H1 (cell line): ENCODE data around the gene DDX19B. TPM values are rescaled to one million over a fixed set of nuclear protein-coding genes. Genes with fewer than 3 reads are reported as not detected.

ENCODE experiments used
- BRCA1 ChIP-seq: IDR thresholded peaks from 2 replicates; pipeline ENCODE4 v1.6.1; 2012; ENCODE audit warnings: low read depth, low read length, improper control_type of control experiment
- EZH2 ChIP-seq: fragments of 200-600 bp; sonication (generic); IDR thresholded peaks from 2 replicates; pipeline ENCODE4 v1.7.1; 2012; ENCODE audit warnings: low read depth, mild to moderate bottlenecking, moderate library complexity, low read length, inconsistent platforms; ENCODE audit not compliant: severe bottlenecking
- JUND ChIP-seq: IDR thresholded peaks from 2 replicates; pipeline ENCODE4 v1.6.1; 2011; ENCODE audit warnings: mild to moderate bottlenecking, improper control_type of control experiment, low read length
- KDM4A ChIP-seq: IDR thresholded peaks from one replicate; pipeline ENCODE4 v1.7.1; 2012; ENCODE audit warnings: low read depth, mild to moderate bottlenecking, moderate library complexity, low read length, inconsistent platforms; ENCODE audit not compliant: severe bottlenecking
- PHF8 ChIP-seq: fragments of 200-600 bp; sonication (generic); conservative IDR thresholded peaks from 2 replicates; pipeline ENCODE4 v1.7.1; 2012; ENCODE audit warnings: low read depth, mild to moderate bottlenecking, inconsistent platforms, low read length, moderate library complexity
- POLR2AphosphoS5 ChIP-seq: IDR thresholded peaks from 2 replicates; pipeline ENCODE4 v1.6.1; 2011; ENCODE audit warnings: low read depth, low read length
- RFX5 ChIP-seq: IDR thresholded peaks from 2 replicates; pipeline ENCODE4 v1.6.1; 2011; ENCODE audit warnings: low read depth, low read length, improper control_type of control experiment, borderline replicate concordance
- RNF2 ChIP-seq: fragments of 200-900, 300-1000 bp; sonication (generic); IDR thresholded peaks from 2 replicates; pipeline ENCODE4 v1.7.1; 2016; ENCODE audit warnings: borderline replicate concordance, low read depth, mild to moderate bottlenecking, antibody characterized with exemption, low read length; ENCODE audit not compliant: poor library complexity, severe bottlenecking; ENCODE audit errors: missing control alignments
- SIRT6 ChIP-seq: IDR thresholded peaks from one replicate; pipeline ENCODE4 v1.7.1; 2012; ENCODE audit warnings: low read length, inconsistent platforms
- SIX5 ChIP-seq: IDR thresholded peaks from 2 replicates; pipeline ENCODE4 v1.6.1; 2011; ENCODE audit warnings: mild to moderate bottlenecking, low read depth, low read length
- SP1 ChIP-seq: IDR thresholded peaks from 2 replicates; pipeline ENCODE4 v1.6.1; 2011; ENCODE audit warnings: low read depth, low read length
- SP2 ChIP-seq: IDR thresholded peaks from 2 replicates; pipeline ENCODE4 v1.6.1; 2012; ENCODE audit warnings: mild to moderate bottlenecking, low read length, inconsistent platforms
- TAF1 ChIP-seq: IDR thresholded peaks from 2 replicates; pipeline ENCODE4 v1.6.1; 2011; ENCODE audit warnings: mild to moderate bottlenecking, low read depth, low read length
- TAF7 ChIP-seq: optimal IDR thresholded peaks from 2 replicates; pipeline ENCODE3; 2011; ENCODE audit warnings: low read depth, mild to moderate bottlenecking, inconsistent platforms, low read length, moderate library complexity, borderline replicate concordance
- TBP ChIP-seq: IDR thresholded peaks from 2 replicates; pipeline ENCODE4 v1.6.1; 2011; ENCODE audit warnings: low read depth, low read length, improper control_type of control experiment
- YY1 ChIP-seq: IDR thresholded peaks from 2 replicates; pipeline ENCODE4 v1.6.1; 2011; ENCODE audit warnings: low read depth, mild to moderate bottlenecking, low read length
- polyA plus RNA-seq, 7 experiments: library from polyadenylated mRNA; depleted of rRNA in 3 of 7; stranded (reverse) in 5 of 7; unstranded in 2 of 7; fragments of >200 nt in 5 of 7; fragments of 200-250 nt in 2 of 7; gene quantifications; 1 replicate in 5 of 7; 2 replicates in 1 of 7; 4 replicates in 1 of 7; pipeline versions ENCODE4 v1.2.1 to v1.2.3, GENCODE V29; 2011 to 2013; ENCODE audit warnings: missing spikeins in 2 of 7, mixed read lengths in 2 of 7
- total RNA-seq: library from RNA; stranded (reverse); fragmentation: NEBNext Ultra II Directional; extraction: Animal tissue kit (Norgen Biotek cat#: 25700); gene quantifications from 2 replicates; pipeline ENCODE4 v1.2.1, GENCODE V29; 2021
- TF ChIP-seq, protein P1 (sequence below): IDR thresholded peaks from 2 replicates; pipeline ENCODE4 v1.6.1; 2012; ENCODE audit warnings: inconsistent platforms
- TF ChIP-seq, protein P2 (sequence below), 3 experiments: IDR thresholded peaks; 1 replicate in 2 of 3; 2 replicates in 1 of 3; pipeline versions ENCODE4 v1.5.1 to v1.6.1; 2011; ENCODE audit warnings: low read length in 3 of 3, mild to moderate bottlenecking in 3 of 3, inconsistent platforms in 2 of 3, low read depth in 1 of 3, moderate library complexity in 1 of 3; ENCODE audit not compliant: insufficient read depth in 1 of 3; ENCODE audit errors: control extremely low read depth in 1 of 3

Gene DDX19B
- total and polyA plus RNA-seq, 2 of the 8 experiments (the other 6 are each of a cell fraction or from before 2014, with no cell fraction given), result 40.5 to 42.7 TPM

DNA sequence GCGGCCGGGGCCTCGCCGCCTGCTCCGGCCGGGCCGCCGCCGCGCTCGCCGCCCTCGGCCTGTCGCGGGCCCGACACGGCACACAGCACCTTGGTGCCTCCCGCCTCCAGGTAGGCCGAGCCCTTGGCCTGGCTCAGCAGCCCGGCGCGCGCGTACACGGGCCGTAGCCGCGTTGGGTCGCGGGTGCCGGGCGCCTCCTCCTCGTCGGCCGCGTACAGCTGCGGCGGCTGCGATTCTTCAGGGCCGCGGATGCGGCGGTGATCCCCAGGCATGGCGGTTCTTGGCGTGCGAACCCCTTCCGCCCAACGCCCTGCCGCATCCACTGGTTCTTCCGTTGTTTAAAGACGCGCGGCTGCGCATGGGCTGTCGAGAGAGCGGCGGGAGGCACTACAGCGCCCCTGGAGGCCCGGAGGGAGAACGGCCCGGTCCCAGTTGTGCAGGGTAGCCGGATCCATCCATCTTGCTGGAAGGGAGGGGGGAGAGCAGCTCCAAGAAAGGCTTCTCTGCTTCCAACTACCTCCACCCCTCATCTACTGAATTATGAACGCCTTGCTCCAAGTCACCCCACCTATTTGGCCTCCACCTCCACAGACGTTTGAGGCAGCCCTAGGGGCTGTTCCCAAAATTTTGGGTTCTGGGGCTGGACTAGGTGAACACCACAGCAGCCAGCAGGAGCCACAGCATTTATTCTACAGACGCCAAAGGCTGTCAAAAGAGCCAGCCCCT is 47.2 kb upstream of the DDX19B start, which contains the start of gene EXOSC6 (continued):
- TF ChIP-seq KDM4A (peak; percentile 34), TBP (peak; percentile 86), SP1 (peak; percentile 44; the same call in 1 of the 2 replicates), SIRT6 (no peak), SP2 (peak; percentile 49; the same call in 1 of the 2 replicates), RFX5 (no peak), YY1 (peak; percentile 81), BRCA1 (no peak), POLR2AphosphoS5 (peak; percentile 98), SIX5 (no peak), JUND (peak; percentile 66; the same call in 1 of the 2 replicates), PHF8 (peak; percentile 88), TAF7 (peak; percentile 90), RNF2 (no peak), TAF1 (peak; percentile 83), EZH2 (no peak)
- TF ChIP-seq, protein P1, sequence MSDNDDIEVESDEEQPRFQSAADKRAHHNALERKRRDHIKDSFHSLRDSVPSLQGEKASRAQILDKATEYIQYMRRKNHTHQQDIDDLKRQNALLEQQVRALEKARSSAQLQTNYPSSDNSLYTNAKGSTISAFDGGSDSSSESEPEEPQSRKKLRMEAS, result peak; percentile 66
- TF ChIP-seq, protein P2, sequence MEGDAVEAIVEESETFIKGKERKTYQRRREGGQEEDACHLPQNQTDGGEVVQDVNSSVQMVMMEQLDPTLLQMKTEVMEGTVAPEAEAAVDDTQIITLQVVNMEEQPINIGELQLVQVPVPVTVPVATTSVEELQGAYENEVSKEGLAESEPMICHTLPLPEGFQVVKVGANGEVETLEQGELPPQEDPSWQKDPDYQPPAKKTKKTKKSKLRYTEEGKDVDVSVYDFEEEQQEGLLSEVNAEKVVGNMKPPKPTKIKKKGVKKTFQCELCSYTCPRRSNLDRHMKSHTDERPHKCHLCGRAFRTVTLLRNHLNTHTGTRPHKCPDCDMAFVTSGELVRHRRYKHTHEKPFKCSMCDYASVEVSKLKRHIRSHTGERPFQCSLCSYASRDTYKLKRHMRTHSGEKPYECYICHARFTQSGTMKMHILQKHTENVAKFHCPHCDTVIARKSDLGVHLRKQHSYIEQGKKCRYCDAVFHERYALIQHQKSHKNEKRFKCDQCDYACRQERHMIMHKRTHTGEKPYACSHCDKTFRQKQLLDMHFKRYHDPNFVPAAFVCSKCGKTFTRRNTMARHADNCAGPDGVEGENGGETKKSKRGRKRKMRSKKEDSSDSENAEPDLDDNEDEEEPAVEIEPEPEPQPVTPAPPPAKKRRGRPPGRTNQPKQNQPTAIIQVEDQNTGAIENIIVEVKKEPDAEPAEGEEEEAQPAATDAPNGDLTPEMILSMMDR (IDR thresholded peaks at IDR 0.05; ENCODE audit: control extremely low read depth in 1 of 3, insufficient read depth in 1 of 3, low read depth in 1 of 3, low read length in 3 of 3), result peak; percentile 90 to 95 (median 90)
